ENCODE results near the gene MTA3. TPM values are rescaled to one million over a fixed set of nuclear protein-coding genes. Genes with fewer than 3 reads are reported as not detected.

The MTA3 gene
- total RNA-seq, 1 donor from 2014 or later: 23.5 TPM

DNA sequence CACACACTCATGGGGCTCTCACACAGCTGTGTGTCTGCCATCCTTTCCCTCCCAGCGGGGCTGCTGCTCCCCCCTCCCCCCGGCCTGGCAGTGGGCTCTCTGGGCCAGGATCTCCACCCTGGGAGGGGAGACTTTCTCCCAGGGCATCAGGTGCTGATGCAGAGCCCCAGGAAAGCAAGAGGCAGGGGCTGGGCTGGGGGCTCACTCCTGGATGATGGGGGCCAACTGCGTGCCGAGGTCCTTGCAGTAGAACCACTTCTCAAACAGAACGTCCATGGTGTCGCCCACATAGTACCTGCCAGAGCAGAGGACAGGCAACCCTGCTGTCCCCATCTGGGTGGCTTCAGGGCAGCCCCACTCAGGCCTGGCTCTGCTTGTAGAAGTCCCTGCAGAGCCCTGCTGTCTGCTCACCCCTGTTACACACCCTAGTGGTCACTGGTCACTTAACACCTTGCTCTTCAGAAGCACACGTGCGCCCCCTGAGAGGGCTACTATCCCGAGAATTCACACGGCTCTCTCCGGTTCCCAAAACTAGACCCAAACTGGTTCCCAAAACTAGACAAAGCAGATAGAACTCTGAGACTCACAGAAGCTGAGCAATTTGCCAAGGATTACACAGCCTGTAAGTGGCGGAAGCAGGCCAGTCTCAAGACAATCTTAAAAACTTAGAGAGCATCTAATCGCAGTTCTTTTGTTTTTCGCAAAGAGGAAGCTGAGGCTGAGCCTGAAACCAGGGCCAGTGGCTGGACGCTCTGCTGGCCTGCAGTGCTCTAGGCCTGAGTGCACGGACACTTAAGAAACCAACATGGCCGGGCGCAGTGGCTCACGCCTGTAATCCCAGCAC is 202.1 kb downstream of the MTA3 start:
- intact Hi-C loops (cut with DNase I): no loop called here
- no peak overlapping the region for H3K4me3 ChIP-seq
- no peaks in the 10 kb centered on the region for H3K9me3 ChIP-seq
- peak; percentile 61 for DNase-seq
- H3K27ac ChIP-seq: no peak overlapping the region
- no peaks in the 10 kb centered on the region for H3K36me3 ChIP-seq
- no peaks in the 10 kb centered on the region for H3K27me3 ChIP-seq (ENCODE audit: low read depth)
- no peaks in the 10 kb centered on the region for H3K4me1 ChIP-seq
- TF ChIP-seq, protein P1, sequence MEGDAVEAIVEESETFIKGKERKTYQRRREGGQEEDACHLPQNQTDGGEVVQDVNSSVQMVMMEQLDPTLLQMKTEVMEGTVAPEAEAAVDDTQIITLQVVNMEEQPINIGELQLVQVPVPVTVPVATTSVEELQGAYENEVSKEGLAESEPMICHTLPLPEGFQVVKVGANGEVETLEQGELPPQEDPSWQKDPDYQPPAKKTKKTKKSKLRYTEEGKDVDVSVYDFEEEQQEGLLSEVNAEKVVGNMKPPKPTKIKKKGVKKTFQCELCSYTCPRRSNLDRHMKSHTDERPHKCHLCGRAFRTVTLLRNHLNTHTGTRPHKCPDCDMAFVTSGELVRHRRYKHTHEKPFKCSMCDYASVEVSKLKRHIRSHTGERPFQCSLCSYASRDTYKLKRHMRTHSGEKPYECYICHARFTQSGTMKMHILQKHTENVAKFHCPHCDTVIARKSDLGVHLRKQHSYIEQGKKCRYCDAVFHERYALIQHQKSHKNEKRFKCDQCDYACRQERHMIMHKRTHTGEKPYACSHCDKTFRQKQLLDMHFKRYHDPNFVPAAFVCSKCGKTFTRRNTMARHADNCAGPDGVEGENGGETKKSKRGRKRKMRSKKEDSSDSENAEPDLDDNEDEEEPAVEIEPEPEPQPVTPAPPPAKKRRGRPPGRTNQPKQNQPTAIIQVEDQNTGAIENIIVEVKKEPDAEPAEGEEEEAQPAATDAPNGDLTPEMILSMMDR (IDR thresholded peaks at IDR 0.05): peak; percentile 42
- ATAC-seq: peak; percentile 89 to 90

DNA sequence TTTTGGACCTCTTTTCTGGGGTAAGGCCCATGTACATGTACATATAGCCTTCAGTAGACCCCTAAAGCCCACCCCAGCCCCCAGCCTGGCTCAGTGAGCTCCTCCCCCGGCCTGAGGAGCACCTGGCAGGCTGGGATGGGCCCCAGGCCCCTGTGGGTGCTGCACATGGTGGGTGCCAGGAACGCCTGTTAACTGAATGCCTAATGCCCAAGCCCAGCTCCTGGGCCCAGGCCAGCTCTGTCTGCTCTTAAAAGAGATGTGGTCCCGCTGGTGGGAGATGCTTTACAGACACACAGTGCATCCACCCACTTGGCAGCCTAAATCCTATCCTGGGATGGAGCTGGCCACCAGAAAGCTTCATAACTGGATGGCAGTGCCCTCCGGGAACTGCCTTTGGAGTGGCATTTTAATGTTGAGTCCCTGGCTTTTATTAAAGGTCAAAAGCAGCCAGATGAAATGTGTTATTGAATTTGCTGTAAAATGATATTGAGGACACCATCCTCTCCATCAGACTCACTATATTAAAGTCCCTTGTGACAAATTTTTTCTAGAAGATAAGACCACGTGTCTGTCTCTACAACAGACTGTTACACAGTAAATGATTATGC is 203.2 kb downstream of the MTA3 start:
- intact Hi-C loops (cut with DNase I): no loop called here
- no peak overlapping the region for H3K4me3 ChIP-seq
- H3K9me3 ChIP-seq: no peaks in the 10 kb centered on the region
- DNase-seq (no peak), ATAC-seq (no peak)
- H3K36me3 ChIP-seq: no peaks in the 10 kb centered on the region
- no peaks in the 10 kb centered on the region for H3K27me3 ChIP-seq (ENCODE audit: low read depth)
- no peak overlapping the region for H3K27ac ChIP-seq
- H3K4me1 ChIP-seq: no peaks in the 10 kb centered on the region
- TF ChIP-seq, protein P1 (IDR thresholded peaks at IDR 0.05): no peak

DNA sequence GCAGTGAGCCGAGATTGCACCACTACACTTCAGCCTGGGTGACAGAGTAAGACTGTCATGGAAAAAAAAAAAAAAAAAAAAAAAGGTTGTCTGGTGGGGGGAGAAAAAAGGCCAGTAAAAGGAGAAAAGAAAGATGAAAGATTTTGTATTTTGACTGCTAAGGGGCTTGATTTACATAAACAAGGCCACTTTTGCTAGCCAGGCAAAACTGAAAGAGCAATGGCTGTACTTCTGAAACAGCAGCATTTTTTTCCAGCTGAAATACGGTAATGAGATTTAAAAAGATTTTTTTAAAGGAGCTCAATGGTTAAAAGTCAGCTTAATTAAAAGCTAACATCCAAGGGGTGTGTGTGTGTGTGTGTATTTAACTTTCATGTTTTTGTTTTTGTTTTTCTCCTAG is 206.8 kb downstream of the MTA3 start:
- DNase-seq: no peak
- ATAC-seq: no peak

DNA sequence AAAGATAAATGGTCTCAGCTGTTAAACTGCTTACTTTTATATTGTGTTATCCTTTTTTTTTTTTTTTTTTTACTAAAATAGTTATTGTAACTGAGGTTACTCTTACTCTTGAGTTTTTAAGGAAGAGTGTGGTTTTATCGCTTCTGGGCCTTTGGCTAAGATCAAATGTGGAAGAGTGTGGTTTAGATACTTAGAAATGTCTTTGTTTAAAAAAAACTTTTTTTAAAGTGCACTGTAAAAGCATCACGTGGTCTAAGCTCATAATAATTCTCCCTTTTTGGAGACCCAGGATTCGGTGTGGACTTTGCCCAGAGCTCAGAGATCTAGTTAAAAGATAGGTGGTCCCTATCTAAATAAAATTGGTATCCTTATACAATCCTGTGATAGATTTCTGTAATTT is 207.4 kb downstream of the MTA3 start:
- Histone ChIP-seq H3K27ac (no peak overlapping the region), H3K4me1 (no peaks in the 10 kb centered on the region), H3K4me3 (no peak overlapping the region), H3K27me3 (ENCODE audit: low read depth) (no peaks in the 10 kb centered on the region), H3K9me3 (no peaks in the 10 kb centered on the region), H3K36me3 (no peaks in the 10 kb centered on the region)
- DNase-seq (no peak), ATAC-seq (no peak)
- intact Hi-C loops (cut with DNase I): no loop called here
- TF ChIP-seq, protein P1 (IDR thresholded peaks at IDR 0.05): no peak

More for the DNA sequence above, 206.8 kb downstream of the MTA3 start:
- H3K36me3 ChIP-seq: no peaks in the 10 kb centered on the region
- H3K27me3 ChIP-seq (ENCODE audit: low read depth): no peaks in the 10 kb centered on the region
- H3K9me3 ChIP-seq: no peaks in the 10 kb centered on the region
- TF ChIP-seq, protein P1 (IDR thresholded peaks at IDR 0.05): no peak
- H3K4me1 ChIP-seq: no peaks in the 10 kb centered on the region
- intact Hi-C loops (cut with DNase I): no loop called here
- H3K27ac ChIP-seq: no peak overlapping the region
- H3K4me3 ChIP-seq: no peak overlapping the region

GRCh38 chr2:42777883-42778805 is 209.7 kb downstream of the MTA3 start:
- Histone ChIP-seq H3K4me3 (no peak overlapping the region), H3K36me3 (peaks cover 7% of the 10 kb centered on the region), H3K4me1 (no peaks in the 10 kb centered on the region), H3K9me3 (no peaks in the 10 kb centered on the region), H3K27me3 (ENCODE audit: low read depth) (no peaks in the 10 kb centered on the region), H3K27ac (no peak overlapping the region)
- ATAC-seq (no peak), DNase-seq (no peak)
- TF ChIP-seq, protein P1 (IDR thresholded peaks at IDR 0.05): no peak
- intact Hi-C loops (cut with DNase I): no loop called here

Measured in lower lobe of right lung (tissue), 2 donors.